Cardiac fibroblast (primary cell): ENCODE data around the gene SMOC1.

Experiments
- DNase-seq, 2 donors: peaks; one replicate each; pipeline versions ENCODE4 v3.0.0 to v3.0.0-alpha.2; 2010; ENCODE audit warnings: low read depth in 2 of 2
- H3K4me3 ChIP-seq, 2 donors: replicated peaks in 1 of 2; 1 replicate in 1 of 2; 2 replicates in 1 of 2; pipeline ENCODE4 v1.5.1; 2011; ENCODE audit warnings: low read depth in 2 of 2, low read length in 2 of 2, mild to moderate bottlenecking in 2 of 2, moderate library complexity in 1 of 2
- CTCF ChIP-seq: IDR thresholded peaks from one replicate; pipeline ENCODE4 v1.5.1; 2011; ENCODE audit warnings: low read depth, mild to moderate bottlenecking, low read length, inconsistent platforms

Gene SMOC1

GRCh38 chr14:69956970-69957369 is 77.8 kb downstream of the SMOC1 start:
- DNase-seq: no peak
- no peak for TF ChIP-seq CTCF
- no peak overlapping the region for H3K4me3 ChIP-seq

- no peak overlapping the region for H3K4me3 ChIP-seq
- no peak for TF ChIP-seq CTCF
- DNase-seq: no peak
These were observed 78.8 kb downstream of the SMOC1 start for GRCh38 chr14:69957986-69958385.

- H3K4me3 ChIP-seq: no peak overlapping the region
- TF ChIP-seq CTCF: no peak
- DNase-seq: no peak
These were observed 79.9 kb downstream of the SMOC1 start for GRCh38 chr14:69959136-69959535.

GRCh38 chr14:69960296-69960695 is 81.1 kb downstream of the SMOC1 start:
- no peak for DNase-seq
- TF ChIP-seq CTCF: no peak
- no peak overlapping the region for H3K4me3 ChIP-seq

GRCh38 chr14:69963966-69964365 is 84.8 kb downstream of the SMOC1 start:
- no peak for TF ChIP-seq CTCF
- DNase-seq: no peak
- H3K4me3 ChIP-seq: no peak overlapping the region

- DNase-seq: no peak
- TF ChIP-seq CTCF: no peak
- H3K4me3 ChIP-seq: no peak overlapping the region
These were observed 85.6 kb downstream of the SMOC1 start for GRCh38 chr14:69964841-69965240.

GRCh38 chr14:69968132-69968531 is 88.9 kb downstream of the SMOC1 start:
- TF ChIP-seq CTCF: no peak
- no peak for DNase-seq
- H3K4me3 ChIP-seq: no peak overlapping the region
